IMR-90 (cell line): ENCODE measurements around the gene KRT73. TPM values are rescaled to one million over a fixed set of nuclear protein-coding genes. Genes with fewer than 3 reads are reported as not detected.

Source experiments
- ATAC-seq: fragments of 200-7000 bp; cut with Tn5 transposase; 2 replicates; pipeline ENCODE4 v1.9.1; 2020; ENCODE audit warnings: low read depth, mild to moderate bottlenecking, moderate library complexity
- BruUV-seq: library from RNA; stranded (reverse); fragments of 400-500 nt; replicated peaks from 2 replicates; lab custom pipeline; 2021; lab: Mats Ljungman, UMichigan
- CTCF ChIA-PET: fragments of 300-600 bp; formaldehyde crosslinking; extraction: SDS; loops from one replicate; lab custom pipeline; 2021; ENCODE audit warnings: antibody characterized with exemption; lab: Yijun Ruan, JAX
- POLR2A ChIA-PET: fragments of 300-600 bp; sonication (Branson Sonifier 250); formaldehyde crosslinking; loops from one replicate; lab custom pipeline; 2022; ENCODE audit warnings: antibody characterized with exemption; ENCODE audit not compliant: unreplicated experiment; lab: Charles Lee
- DNase-seq: peaks from one replicate; pipeline ENCODE4 v3.0.0; 2013
- H2AFZ ChIP-seq: replicated peaks from 2 replicates; pipeline ENCODE3; 2013; ENCODE audit warnings: low read length, mild to moderate bottlenecking; ENCODE audit not compliant: poor library complexity
- H2AK5ac ChIP-seq: 2 replicates; pipeline ENCODE4 v1.6.1; 2013; ENCODE audit warnings: low read depth, low read length, inconsistent platforms
- H2AK9ac ChIP-seq: replicated peaks from 2 replicates; pipeline ENCODE3; 2013; ENCODE audit warnings: mild to moderate bottlenecking, low read depth, low read length, moderate library complexity; ENCODE audit not compliant: poor library complexity
- H2BK120ac ChIP-seq: 2 replicates; pipeline ENCODE4 v1.6.1; 2013; ENCODE audit warnings: low read depth, low read length, inconsistent platforms
- H2BK15ac ChIP-seq: 3 replicates; pipeline ENCODE4 v1.6.1; 2013; ENCODE audit warnings: low read depth, low read length, inconsistent platforms
- H2BK20ac ChIP-seq: 2 replicates; pipeline ENCODE4 v1.6.1; 2013; ENCODE audit warnings: low read depth, mild to moderate bottlenecking, inconsistent platforms, low read length, moderate library complexity
- H2BK5ac ChIP-seq: 2 replicates; pipeline ENCODE4 v1.6.1; 2013; ENCODE audit warnings: mild to moderate bottlenecking, low read depth, low read length, inconsistent platforms; ENCODE audit not compliant: poor library complexity, severe bottlenecking
- H3K14ac ChIP-seq: replicated peaks from 2 replicates; pipeline ENCODE4 v1.6.1; 2013; ENCODE audit warnings: low read depth, low read length, inconsistent platforms
- H3K18ac ChIP-seq: 2 replicates; pipeline ENCODE4 v1.6.1; 2013; ENCODE audit warnings: low read depth, low read length, control low read depth
- H3K23ac ChIP-seq: 2 replicates; pipeline ENCODE4 v1.6.1; 2013; ENCODE audit warnings: low read depth, low read length, inconsistent platforms
- H3K27ac ChIP-seq: 2 replicates; pipeline ENCODE4 v1.5.1; 2013; ENCODE audit warnings: mild to moderate bottlenecking, control low read depth, low read length; ENCODE audit not compliant: insufficient read depth
- H3K27me3 ChIP-seq: 2 replicates; pipeline ENCODE4 v1.6.1; 2013; ENCODE audit warnings: low read length; ENCODE audit not compliant: control insufficient read depth, insufficient read depth
- H3K36me3 ChIP-seq: 2 replicates; pipeline ENCODE4 v1.6.1; 2013; ENCODE audit warnings: low read length, mixed read lengths; ENCODE audit not compliant: control insufficient read depth, insufficient read depth
- H3K4ac ChIP-seq: 2 replicates; pipeline ENCODE4 v1.6.1; 2013; ENCODE audit warnings: low read depth, low read length, inconsistent platforms
- H3K4me1 ChIP-seq: 2 replicates; pipeline ENCODE4 v1.6.1; 2013; ENCODE audit warnings: low read length, mixed read lengths; ENCODE audit not compliant: control insufficient read depth, insufficient read depth
- H3K4me2 ChIP-seq: 2 replicates; pipeline ENCODE4 v1.6.1; 2013; ENCODE audit warnings: low read depth, mild to moderate bottlenecking, control low read depth, low read length, moderate library complexity
- H3K4me3 ChIP-seq: 2 replicates; pipeline ENCODE4 v1.5.1; 2013; ENCODE audit warnings: low read depth, mild to moderate bottlenecking, control low read depth, low read length, moderate library complexity; ENCODE audit not compliant: insufficient read depth
- H3K56ac ChIP-seq: 2 replicates; pipeline ENCODE4 v1.6.1; 2013; ENCODE audit warnings: low read length, inconsistent platforms; ENCODE audit not compliant: insufficient read depth; ENCODE audit errors: extremely low read depth
- H3K79me1 ChIP-seq, 2 experiments: 2 replicates each; pipeline ENCODE4 v1.6.1; 2013; ENCODE audit warnings: low read length in 2 of 2, inconsistent platforms in 1 of 2, low read depth in 1 of 2
- H3K9ac ChIP-seq: 2 replicates; pipeline ENCODE4 v1.6.1; 2013; ENCODE audit warnings: low read depth, low read length, control low read depth
- H3K9me1 ChIP-seq: 2 replicates; pipeline ENCODE4 v1.6.1; 2013; ENCODE audit warnings: low read length, inconsistent platforms; ENCODE audit not compliant: insufficient read depth
- H3K9me3 ChIP-seq: 2 replicates; pipeline ENCODE4 v1.6.1; 2013; ENCODE audit warnings: low read length; ENCODE audit not compliant: control insufficient read depth, insufficient read depth
- H4K20me1 ChIP-seq: 2 replicates; pipeline ENCODE4 v1.6.1; 2013; ENCODE audit warnings: low read length, inconsistent platforms; ENCODE audit not compliant: insufficient read depth
- H4K5ac ChIP-seq: 2 replicates; pipeline ENCODE4 v1.6.1; 2013; ENCODE audit warnings: mild to moderate bottlenecking, low read depth, low read length, control low read depth
- H4K8ac ChIP-seq, 2 experiments: 2 replicates each; pipeline ENCODE4 v1.6.1; 2013; ENCODE audit warnings: low read depth in 2 of 2, low read length in 2 of 2, control low read depth in 1 of 2, inconsistent platforms in 1 of 2
- H4K91ac ChIP-seq: 2 replicates; pipeline ENCODE4 v1.6.1; 2013; ENCODE audit warnings: low read depth, low read length, inconsistent platforms; ENCODE audit not compliant: insufficient read depth
- MAFK ChIP-seq: IDR thresholded peaks from 2 replicates; pipeline ENCODE4 v1.6.1; 2012; ENCODE audit warnings: low read depth, low read length, improper control_type of control experiment
- SMC3 ChIP-seq: fragments of 150-350 bp; IDR thresholded peaks from 2 replicates; pipeline ENCODE4 v1.6.1; 2016; ENCODE audit warnings: low read depth, mild to moderate bottlenecking, antibody characterized with exemption, low read length, moderate library complexity
- WGBS, 2 experiments: methylation state at CpG; one replicate each; pipeline versions ENCODE4 v1.1.5 to v1.1.7; 2013; ENCODE audit warnings: missing lambda C conversion rate in 2 of 2; ENCODE audit not compliant: insufficient read length in 1 of 2; ENCODE audit errors: extremely low coverage in 2 of 2; 5-methylcytosine and 5-hydroxymethylcytosine counted together
- dilution Hi-C: fragments of 300-500 bp; cut with HindIII; formaldehyde crosslinking; loops from one replicate; pipeline ENCODE4 v1.14.3; 2018; ENCODE audit warnings: low sequenced_read_pairs; ENCODE audit not compliant: unreplicated experiment
- in situ Hi-C: fragments of 300-500 bp; cut with MboI; formaldehyde crosslinking; loops from 3 replicates; pipeline ENCODE4 v1.14.3; 2019; ENCODE audit warnings: low sequenced_read_pairs, inconsistent platforms, mixed read lengths
- intact Hi-C: fragments of 100-400 bp; cut with micrococcal nuclease; formaldehyde crosslinking; loops from 2 replicates; pipeline ENCODE4 v1.10.0; 2022
- polyA plus RNA-seq, 3 experiments: library from polyadenylated mRNA; depleted of rRNA; stranded (reverse); fragments of >200 nt; gene quantifications; 2 replicates each; pipeline ENCODE4 v1.2.3, GENCODE V29; 2012; ENCODE audit warnings: low replicate concordance in 1 of 3
- total RNA-seq: library from RNA; depleted of rRNA; stranded (reverse); fragments of >200 nt; gene quantifications from 2 replicates; pipeline ENCODE4 v1.2.3, GENCODE V29; 2012

KRT73 gene
- total and polyA plus RNA-seq, 2 of the 4 experiments (the other 2 are of a cell fraction), result not detected

DNA sequence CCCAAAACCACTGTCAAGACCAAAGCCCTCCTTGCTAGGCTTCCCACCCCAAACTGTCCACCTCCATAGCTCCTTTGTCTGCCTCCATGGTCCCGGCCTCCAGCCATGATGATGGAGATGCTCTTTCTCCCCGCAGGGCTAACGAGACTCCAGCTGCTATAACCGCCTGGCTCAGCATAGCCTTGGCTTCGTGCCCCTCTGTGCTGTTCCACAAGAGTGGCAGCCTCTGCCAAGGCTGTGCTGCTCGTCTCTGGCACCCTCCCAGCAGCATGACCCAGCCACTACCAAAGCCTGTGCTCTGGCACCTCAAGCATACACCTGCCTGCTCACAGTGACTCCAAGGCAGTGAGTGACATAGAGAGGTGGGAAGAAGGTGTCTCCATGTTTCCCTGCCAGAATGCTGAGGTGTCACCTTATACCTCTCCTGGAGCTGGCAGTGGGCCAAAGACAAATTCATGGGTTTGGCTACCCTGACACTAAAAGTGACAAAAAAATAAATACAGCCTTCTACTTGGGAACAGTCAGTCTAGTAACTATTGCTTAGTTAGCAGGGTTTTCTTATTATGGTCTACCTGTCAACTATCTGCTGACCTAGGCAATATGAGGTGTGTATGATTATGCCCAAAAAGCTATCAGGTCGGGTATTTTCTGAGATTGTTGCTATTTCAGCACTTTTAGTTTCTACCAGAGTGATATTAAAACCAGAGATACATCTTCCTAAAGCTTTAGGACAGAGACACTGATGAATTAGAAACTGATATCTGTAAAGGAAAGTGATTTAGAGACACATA lies 16.1 kb upstream of the KRT73 start:
- Histone ChIP-seq H2BK20ac (no peak overlapping the region), H3K9me1 (no peaks in the 10 kb centered on the region), H2BK5ac (no peak overlapping the region), H3K23ac (no peak overlapping the region), H3K9ac (no peak overlapping the region), H3K56ac (no peak overlapping the region), H4K5ac (no peak overlapping the region), H3K9me3 (no peaks in the 10 kb centered on the region), H2AK9ac (no peak overlapping the region), H3K79me1 (no peaks in the 10 kb centered on the region), H3K27me3 (peaks cover 11% of the 10 kb centered on the region), H3K18ac (no peak overlapping the region), H3K4me1 (no peaks in the 10 kb centered on the region), H3K4me2 (no peak overlapping the region), H2BK120ac (no peak overlapping the region), H2AK5ac (no peak overlapping the region), H2BK15ac (no peak overlapping the region), H3K27ac (no peak overlapping the region), H3K14ac (no peak overlapping the region), H3K36me3 (no peaks in the 10 kb centered on the region), H4K20me1 (no peaks in the 10 kb centered on the region; the same call in 1 of the 2 replicates), H4K91ac (no peak overlapping the region), H3K4ac (no peak overlapping the region), H2AFZ (no peak overlapping the region), H4K8ac (no peak overlapping the region), H3K4me3 (no peak overlapping the region)
- DNase-seq (no peak), ATAC-seq (no peak)
- no CpG with 5 or more reads among the region's 7 CpGs for WGBS, 2 experiments
- no TSS peak for BruUV-seq
- POLR2A ChIA-PET, result no interaction called here
- dilution Hi-C loops, result no loop called here
- TF ChIP-seq SMC3, result no peak
- peak; percentile 89 for TF ChIP-seq MAFK
- in situ Hi-C loops, result no loop called here
- CTCF ChIA-PET, result no interaction called here
- intact Hi-C loops, result no loop called here
